GM04504 (cell line): Measurements from ENCODE around the gene CAMK2B.

Experiments used
- DNase-seq: peaks from one replicate; pipeline ENCODE4 v3.0.0-alpha.2; 2012; ENCODE audit warnings: low read depth

The CAMK2B gene

GRCh38 chr7:44308596-44309270, 16.7 kb downstream of the CAMK2B start:
- no peak for DNase-seq

DNA sequence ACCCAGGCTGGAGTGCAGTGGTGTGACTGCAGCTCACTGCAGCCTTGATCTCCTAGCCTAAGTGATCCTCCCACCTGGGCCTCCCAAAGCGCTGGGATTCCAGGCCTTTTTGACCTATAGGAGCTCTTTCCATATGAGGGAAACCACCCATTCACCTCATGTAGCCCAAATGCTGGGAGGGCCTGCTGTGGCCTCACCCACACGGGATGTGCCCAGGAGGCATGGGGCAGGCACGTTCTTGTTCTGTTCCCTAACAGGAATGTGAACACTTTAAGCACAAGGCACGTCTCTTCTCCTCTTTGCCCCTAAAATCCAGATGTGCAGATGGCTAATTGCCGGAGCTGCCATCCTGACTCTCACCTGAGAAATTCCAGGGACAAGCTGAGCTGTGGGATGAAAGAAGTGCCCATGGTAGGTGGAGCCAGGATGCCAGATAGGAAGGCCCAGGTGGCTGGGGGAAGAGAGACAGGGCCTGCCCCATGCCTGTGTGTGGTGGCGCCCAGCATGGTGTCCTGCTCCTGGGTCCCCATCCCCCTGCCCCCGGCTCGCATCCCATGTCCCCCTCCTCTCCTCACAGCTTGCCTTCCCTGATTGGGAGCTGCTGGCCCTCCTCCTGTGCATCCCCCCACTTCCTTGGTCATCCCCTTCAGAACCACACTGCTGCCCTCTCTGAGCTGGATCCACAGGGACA, 17.3 kb downstream of the CAMK2B start:
- no peak for DNase-seq

DNA sequence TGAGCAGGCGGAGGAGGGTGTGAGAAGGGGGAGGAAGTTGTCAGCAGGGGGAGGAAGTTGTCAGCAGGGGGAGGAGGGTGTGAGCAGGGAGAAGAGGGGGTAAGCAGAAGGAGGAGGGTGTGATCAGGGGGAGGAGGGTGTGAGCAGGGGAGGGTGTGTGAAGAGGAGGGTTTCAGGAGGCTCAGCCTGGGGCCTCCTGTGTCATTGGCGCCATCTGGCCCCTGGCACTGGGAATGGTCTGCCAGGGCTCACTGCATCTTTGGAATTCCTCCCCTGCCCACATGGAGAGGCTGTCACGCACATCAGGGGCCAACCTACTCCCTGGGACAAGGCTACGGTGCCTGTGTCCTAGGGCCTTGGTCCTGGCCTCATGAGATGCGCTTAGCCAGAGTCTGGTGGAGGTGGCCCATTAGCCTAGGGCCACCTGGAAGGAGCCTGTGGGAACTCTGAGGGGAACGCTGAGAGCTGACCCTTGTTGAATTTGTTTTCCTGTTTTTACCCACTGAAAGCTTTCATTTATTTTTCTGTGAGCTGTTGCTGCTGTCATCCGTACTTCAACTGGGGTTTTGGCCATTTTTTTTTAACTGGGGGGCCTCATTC, 18.0 kb downstream of the CAMK2B start:
- DNase-seq, result peak; percentile 6

- DNase-seq, result no peak
These were observed 18.8 kb downstream of the CAMK2B start for GRCh38 chr7:44306606-44307005.

- no peak for DNase-seq
These were observed 19.6 kb downstream of the CAMK2B start for GRCh38 chr7:44305564-44306507.

DNA sequence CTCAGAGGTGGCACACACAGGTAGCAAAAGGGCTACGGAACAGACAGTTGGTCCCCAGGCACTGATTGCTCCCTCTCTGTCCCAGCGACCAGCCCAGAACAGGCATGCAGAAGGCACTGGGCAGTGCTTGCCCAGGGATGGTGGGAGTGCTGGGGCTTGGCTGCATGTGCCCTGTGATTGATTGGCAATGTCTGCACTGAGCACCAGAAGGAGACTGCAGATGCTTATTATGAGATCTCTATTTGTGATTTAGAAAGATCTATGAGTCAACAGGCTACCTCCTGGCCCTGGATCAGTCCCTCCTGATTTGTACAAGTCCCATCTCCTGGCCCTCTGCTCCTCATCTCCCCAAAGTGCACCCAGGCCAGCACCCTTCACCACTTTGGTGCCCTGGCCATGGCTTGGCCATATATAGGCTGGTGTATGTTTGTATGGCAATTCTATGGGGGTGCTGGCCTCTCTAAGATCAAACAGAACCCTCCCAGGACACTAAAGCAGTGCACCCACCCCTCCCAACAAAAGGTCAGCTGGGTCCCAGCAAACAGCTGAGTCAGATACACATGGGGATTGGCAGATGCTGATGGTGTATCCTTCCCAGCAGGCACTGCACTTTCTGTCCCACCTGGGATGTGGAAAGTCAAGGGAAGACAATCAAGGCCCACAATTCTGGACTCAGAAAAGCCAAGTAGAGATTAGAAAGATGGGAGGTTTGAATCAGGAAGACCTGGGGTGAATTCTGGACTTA, 30.9 kb downstream of the CAMK2B start:
- DNase-seq, result no peak

DNA sequence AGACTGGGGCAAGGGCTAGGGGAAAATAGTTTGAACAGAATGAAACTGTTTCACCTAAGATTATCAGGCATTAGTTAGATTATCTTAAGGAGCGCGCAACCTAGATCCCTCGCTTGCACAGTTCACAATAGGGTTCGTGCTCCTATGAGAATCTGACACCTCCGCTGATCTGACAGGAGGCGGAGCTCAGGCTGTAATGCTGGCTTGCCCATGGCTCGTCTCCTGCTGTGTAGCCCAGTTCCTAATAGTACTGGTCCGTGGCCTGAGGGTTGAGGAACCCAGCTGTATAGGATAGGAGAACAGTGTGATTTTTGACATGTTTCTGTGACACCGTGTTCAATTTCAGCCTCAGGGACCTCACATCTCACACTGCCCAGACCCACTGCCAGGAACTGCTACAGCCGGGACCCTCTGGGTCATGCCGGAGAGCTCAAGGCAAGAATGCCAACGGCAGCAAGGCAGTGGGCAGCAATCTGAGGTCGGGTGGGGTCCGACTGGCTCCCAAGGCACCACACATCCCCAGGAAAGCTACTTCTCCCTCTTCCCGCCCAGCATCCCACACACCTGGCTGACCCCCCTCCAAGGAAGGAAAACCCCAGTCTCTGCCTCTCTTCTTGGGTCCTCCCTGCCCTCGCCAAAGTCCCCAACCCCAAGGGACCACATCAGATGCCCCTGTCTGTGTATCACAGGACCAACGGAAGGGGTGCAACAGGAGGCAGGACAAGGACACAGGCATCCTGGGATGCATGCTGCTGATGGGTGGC, 31.7 kb downstream of the CAMK2B start:
- no peak for DNase-seq

GRCh38 chr7:44292876-44293560, 32.4 kb downstream of the CAMK2B start:
- DNase-seq, result no peak

DNA sequence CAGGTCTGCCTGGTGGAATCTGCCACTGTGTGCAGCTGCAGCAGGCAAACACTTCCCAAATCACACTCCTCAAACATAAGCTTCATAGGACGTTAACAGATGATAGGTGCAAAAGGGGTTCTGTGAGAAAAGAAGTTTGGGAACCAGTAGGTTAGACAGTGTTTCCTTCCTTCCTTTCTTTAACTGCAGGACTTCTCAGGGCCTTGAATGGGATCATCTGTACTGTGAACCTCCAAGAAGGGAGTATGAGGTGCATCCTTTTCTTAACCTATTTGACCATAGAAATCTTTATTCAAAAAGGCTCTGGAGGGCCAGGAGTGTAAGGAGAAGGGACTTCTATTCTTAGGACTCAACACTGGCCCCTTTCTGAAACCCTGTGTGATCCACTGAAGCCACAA, 33.0 kb downstream of the CAMK2B start:
- no peak for DNase-seq

GRCh38 chr7:44291733-44292419, 33.5 kb downstream of the CAMK2B start:
- DNase-seq, result no peak

DNA sequence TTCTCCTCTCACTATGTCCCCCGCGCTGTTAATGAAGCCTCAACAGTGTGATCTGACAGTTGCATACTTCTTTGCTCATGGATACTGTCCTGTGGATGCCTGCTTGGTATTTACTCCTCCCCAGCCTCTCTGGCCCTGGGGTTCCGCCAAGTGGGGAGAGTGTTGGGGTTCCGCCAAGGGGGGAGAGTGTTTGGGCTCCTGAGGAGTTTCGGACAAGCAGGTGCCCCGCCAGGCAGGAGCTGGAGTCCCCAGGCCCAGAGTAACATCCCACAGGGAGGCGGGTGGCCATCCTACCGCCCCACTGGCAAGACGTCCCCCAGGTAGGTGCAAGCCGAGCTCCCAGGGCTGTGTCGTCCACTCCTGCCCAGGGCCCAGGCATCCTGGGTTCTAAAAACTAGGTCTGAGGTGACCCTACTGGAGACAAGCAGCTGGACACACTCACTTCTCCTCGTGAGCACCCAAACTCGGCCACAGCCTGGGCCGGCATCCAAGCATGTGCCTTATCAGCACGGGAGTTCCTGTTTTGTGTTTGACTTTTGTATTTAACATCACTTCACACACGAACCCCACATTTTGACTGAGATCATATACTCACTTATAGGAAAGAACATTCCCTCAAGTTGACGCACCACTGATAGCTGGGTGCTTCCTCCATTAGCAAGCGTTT, 34.2 kb downstream of the CAMK2B start:
- DNase-seq, result no peak

DNA sequence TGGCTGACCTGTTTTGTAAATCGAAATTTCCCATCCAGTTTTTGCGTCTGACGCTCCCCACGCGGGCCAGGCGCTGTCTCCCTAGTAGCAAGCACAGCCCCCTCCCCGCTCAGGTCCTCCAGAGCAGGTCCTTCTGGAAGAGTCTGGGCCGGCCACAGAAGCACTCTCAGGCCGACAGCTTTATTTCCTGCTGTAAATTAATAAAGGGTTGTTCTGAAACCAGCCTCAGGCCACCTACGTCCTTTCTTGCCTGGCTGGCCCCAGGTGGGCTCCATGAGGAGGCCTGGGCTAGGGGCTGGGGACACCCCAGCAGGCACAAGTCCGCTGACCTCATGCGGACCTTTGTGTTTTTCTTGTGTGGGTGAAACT, 35.2 kb downstream of the CAMK2B start:
- DNase-seq, result no peak

- no peak for DNase-seq
These were observed 35.8 kb downstream of the CAMK2B start for GRCh38 chr7:44289341-44290251.

- no peak for DNase-seq
These were observed 36.5 kb downstream of the CAMK2B start for GRCh38 chr7:44288811-44289340.

DNA sequence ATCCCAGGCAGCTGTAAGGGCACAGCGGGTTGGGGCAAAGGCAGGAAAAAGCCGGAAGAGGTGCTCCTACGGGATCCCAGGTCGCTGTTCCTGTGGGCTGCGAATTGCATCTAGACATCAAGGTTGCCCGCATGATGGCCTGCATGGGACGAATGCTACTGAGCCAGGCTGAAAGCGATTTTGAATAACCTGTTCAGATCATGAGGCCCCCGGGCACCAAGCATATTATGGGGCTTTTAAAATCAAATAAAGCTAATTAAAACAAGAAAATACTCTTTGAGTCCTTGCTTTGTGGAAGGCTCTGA, 37.1 kb downstream of the CAMK2B start:
- DNase-seq, result no peak

DNA sequence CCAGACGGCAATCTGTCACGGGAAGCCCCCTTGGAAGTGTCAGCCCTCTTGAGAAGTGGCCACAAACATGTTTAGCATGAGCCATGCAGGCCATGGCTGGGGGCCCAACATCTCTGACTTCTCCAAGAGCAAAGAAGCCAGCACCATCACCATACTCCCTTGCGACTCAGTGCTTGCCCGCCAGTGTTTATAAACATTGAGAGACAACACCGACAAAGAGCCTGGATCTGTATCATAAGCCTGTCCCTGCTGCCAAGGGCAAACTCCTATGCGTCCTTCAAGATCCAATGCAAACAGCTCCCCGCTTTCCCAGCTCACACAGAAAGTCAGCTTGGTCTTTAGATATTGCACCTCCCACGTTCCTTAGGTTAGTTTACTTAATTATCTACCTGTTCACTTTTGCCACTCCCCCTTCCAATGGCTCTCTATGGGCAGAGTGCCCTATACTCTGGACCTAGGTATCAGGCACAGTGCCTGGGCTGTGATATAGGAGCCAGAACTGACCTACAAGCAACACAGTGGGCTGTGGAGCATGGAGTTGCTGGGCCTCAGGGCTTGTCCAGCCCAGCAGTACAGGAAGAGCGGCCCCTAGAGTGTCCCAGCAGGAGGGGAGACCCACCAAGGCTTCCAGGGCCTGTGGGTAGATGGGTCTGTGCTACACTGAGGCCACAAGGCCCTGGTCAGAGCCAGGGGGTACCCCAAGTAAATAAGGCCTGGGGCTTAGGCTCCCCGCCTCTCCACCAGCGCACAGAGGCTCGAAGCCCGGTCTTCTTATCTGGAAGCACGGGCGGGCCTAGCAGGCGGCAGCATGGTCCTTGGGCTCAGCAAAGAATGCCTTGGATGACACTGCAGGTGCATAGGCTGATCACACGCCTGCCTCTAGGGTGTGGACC, 37.7 kb downstream of the CAMK2B start:
- DNase-seq, result no peak
